DMS153 (cell line): ENCODE results near the gene TMEM185A.
"Not testable (repeated sequence)": the region's sequence is repeated elsewhere in the genome, so short reads cannot be mapped to it uniquely, and the experiment has no call there.

Experiments used
- DNase-seq: peaks from one replicate; lab custom pipeline; 2025; lab: John Stamatoyannopoulos, UW

Gene TMEM185A

DNA sequence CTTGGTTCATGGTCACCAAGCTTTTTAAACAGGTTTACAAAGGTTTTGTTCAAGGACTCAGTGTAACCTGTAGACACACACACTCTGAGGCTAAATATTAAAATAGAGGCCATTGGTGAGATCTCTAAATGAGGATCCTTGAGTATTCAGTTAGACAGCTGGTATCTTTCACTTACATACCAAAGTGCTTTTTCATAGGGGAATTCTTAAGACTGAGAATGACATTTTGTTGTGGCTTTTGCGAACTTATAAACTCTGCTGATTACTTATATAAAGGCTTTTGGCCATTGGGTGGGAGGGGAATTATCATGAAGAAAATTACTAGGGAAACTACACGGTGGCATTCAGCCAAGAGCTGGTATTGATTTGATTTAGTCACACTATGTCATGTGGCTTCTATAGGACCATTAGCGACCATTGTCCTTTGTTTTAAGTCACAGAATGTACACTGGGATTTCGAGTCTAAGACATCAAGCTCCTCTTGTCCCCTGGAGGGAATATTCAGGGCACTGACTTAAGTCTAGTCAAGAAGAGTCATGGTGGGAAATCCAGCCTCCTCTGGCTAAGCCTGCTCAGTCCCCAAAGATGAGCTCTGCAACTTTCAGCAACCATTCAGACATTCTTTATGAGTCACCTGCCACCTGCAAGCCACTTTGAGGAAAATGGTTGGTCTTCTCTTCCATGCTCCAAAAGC lies 80.2 kb downstream of the TMEM185A start:
- not testable (repeated sequence) for DNase-seq

- DNase-seq: not testable (repeated sequence)
Measured at GRCh38 chrX:149550454-149550853, 81.1 kb downstream of the TMEM185A start.

DNA sequence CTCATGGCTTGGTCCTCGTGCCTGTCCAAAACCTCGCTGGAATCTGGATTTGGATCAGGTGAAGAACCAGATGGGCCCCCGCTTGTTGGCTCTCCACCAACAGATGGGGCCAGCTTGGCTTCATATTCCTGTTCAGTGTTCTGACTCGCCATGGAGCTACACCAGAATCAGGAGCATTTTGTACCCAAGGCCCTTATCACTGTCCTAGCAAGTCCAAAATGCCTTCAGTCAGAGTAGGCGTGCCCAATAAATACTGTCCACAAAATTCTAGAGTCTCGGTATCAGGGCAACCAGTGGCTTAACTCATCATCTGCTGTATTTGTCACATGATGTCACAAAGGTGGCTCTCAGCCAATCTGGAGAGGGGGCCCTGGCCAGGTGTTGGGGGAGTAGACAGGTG lies 81.9 kb downstream of the TMEM185A start, which contains the start of gene HSFX3:
Gene HSFX3 (minus strand): TSS at position 224 of the 400 bp plus-strand sequence. CDS start 72 bp downstream, at position 152.
- not testable (repeated sequence) for DNase-seq

DNA sequence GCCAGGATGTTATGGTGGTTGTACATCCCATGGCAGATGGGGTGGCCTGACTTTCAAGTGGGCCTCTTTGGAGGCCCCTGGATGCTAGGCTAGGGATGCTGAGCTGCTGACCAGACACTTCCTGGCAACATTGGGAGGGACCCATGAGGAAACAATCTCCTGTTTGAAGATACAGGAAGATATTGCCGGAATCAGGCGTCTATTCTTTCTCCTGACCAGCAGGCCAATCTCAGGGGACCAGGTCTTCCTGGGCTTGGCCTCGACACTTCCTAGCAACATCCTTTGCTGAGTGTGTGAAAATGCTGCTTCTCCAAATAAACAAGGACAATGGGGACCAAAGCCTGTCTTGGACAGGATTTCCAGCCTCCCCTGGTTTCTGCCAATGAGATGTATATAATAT lies 83.8 kb downstream of the TMEM185A start:
- not testable (repeated sequence) for DNase-seq

GRCh38 chrX:149546962-149547361 lies 84.6 kb downstream of the TMEM185A start:
- not testable (repeated sequence) for DNase-seq
